Body of pancreas (tissue), 4 donors: Measurements from ENCODE around the gene SENP8.

ENCODE experiments used
- POLR2A ChIP-seq, 3 donors: fragments of 450-650 bp; IDR thresholded peaks; one replicate each; pipeline ENCODE4 v1.6.1; 2016; ENCODE audit warnings: antibody characterized with exemption in 3 of 3, mild to moderate bottlenecking in 2 of 3
- TF ChIP-seq, protein P1 (sequence below), 7 experiments: fragments of 450-650 bp in 4 of 7; fragments of 200-600 bp in 3 of 7; sonication (generic) in 3 of 7; IDR thresholded peaks; one replicate each; pipeline ENCODE4 v1.5.1; 2016 to 2019; ENCODE audit warnings: antibody characterized with exemption in 7 of 7

DNA sequence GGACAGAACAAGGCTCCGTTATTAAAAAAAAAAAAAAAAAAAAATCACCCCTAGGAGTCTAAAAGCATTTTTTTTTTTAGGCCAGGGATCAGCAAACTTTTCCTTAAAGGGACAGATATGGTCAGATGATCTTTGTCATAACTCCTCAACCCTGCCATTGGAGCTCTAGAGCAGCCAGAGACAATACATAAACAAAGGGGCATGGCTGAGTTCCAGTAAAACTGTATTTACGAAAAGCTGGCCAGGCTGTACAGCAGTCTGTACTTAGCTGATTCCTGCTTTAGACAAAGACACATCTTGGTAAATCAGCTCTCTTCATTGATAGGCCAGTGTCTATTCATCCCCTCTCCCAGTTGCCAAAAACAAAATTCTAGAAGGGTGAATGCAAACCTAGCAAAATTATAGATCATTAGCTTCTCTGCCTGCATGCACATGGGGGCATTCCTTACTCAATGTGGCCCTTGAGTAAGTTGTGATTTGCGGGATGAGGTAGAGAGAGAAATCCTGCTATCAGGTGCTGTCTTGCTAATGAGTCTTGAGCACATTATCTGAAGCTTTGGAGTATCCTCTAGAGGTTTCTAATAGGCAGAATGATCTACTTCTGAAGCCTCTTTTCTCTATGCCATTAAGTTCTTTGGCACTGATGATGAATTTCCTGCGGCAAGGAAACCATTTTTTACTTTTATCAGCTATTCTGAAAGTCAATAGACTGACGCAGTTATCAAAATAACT is 35.2 kb downstream of the SENP8 start:
- no peak for TF ChIP-seq POLR2A (IDR thresholded peaks at IDR 0.05)
- TF ChIP-seq, protein P1, sequence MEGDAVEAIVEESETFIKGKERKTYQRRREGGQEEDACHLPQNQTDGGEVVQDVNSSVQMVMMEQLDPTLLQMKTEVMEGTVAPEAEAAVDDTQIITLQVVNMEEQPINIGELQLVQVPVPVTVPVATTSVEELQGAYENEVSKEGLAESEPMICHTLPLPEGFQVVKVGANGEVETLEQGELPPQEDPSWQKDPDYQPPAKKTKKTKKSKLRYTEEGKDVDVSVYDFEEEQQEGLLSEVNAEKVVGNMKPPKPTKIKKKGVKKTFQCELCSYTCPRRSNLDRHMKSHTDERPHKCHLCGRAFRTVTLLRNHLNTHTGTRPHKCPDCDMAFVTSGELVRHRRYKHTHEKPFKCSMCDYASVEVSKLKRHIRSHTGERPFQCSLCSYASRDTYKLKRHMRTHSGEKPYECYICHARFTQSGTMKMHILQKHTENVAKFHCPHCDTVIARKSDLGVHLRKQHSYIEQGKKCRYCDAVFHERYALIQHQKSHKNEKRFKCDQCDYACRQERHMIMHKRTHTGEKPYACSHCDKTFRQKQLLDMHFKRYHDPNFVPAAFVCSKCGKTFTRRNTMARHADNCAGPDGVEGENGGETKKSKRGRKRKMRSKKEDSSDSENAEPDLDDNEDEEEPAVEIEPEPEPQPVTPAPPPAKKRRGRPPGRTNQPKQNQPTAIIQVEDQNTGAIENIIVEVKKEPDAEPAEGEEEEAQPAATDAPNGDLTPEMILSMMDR (IDR thresholded peaks at IDR 0.05) = no peak
